GM18520 (cell line): Measurements from ENCODE around the gene SMARCD2.
"Not testable (repeated sequence)": the region's sequence is repeated elsewhere in the genome, so short reads cannot be mapped to it uniquely, and the experiment has no call there.

ENCODE experiments used
- ATAC-seq: cut with Tn5 transposase; IDR thresholded peaks from one replicate; pipeline ENCODE4 v1.9.1; 2021; ENCODE audit not compliant: unreplicated experiment

Gene SMARCD2

GRCh38 chr17:63853260-63853659 lies 10.8 kb upstream of the SMARCD2 start:
- no peak for ATAC-seq

- no peak for ATAC-seq
Observed at GRCh38 chr17:63850401-63850800, 7.9 kb upstream of the SMARCD2 start.

GRCh38 chr17:63848834-63849689 lies 6.6 kb upstream of the SMARCD2 start:
- peak; percentile 50 for ATAC-seq

GRCh38 chr17:63847525-63848249 lies 5.2 kb upstream of the SMARCD2 start:
- ATAC-seq = no peak

GRCh38 chr17:63845509-63845908 lies 3.0 kb upstream of the SMARCD2 start:
- ATAC-seq = no peak

- no peak for ATAC-seq
Observed at GRCh38 chr17:63843910-63844677, 1.6 kb upstream of the SMARCD2 start.

- not testable (repeated sequence) for ATAC-seq
Observed at GRCh38 chr17:63843387-63843888, 953 bp upstream of the SMARCD2 start.

- ATAC-seq = no peak
Observed at GRCh38 chr17:63842173-63842539, 329 bp downstream of the SMARCD2 start.

- no peak for ATAC-seq
Observed at GRCh38 chr17:63841350-63842172, 924 bp downstream of the SMARCD2 start.

GRCh38 chr17:63840591-63841349 lies 1.7 kb downstream of the SMARCD2 start:
- no peak for ATAC-seq

GRCh38 chr17:63838631-63839171 lies 3.8 kb downstream of the SMARCD2 start:
- no peak for ATAC-seq

GRCh38 chr17:63837962-63838600 lies 4.4 kb downstream of the SMARCD2 start:
- ATAC-seq = no peak

GRCh38 chr17:63837480-63837879 lies 5.0 kb downstream of the SMARCD2 start:
- no peak for ATAC-seq

GRCh38 chr17:63836811-63837210 lies 5.7 kb downstream of the SMARCD2 start:
- no peak for ATAC-seq

GRCh38 chr17:63835167-63835720 lies 7.2 kb downstream of the SMARCD2 start:
- ATAC-seq = no peak

- no peak for ATAC-seq
Observed at GRCh38 chr17:63834431-63835166, 7.9 kb downstream of the SMARCD2 start.

- ATAC-seq = no peak
Observed at GRCh38 chr17:63833741-63834373, 8.6 kb downstream of the SMARCD2 start.
